ENCODE measurements around the gene LAMA2. TPM values are rescaled to one million over a fixed set of nuclear protein-coding genes. Genes with fewer than 3 reads are reported as not detected.
"Not testable (repeated sequence)": the region's sequence is repeated elsewhere in the genome, so short reads cannot be mapped to it uniquely, and the experiment has no call there.

The LAMA2 gene
- total RNA-seq, 1 donor from 2014 or later, result 5.3 TPM

GRCh38 chr6:129006724-129007514 lies 124.0 kb downstream of the LAMA2 start:
- no peak for ATAC-seq
- no peak for DNase-seq (ENCODE audit: low spot score)

GRCh38 chr6:129007701-129008373 lies 124.9 kb downstream of the LAMA2 start:
- no peak for DNase-seq (ENCODE audit: low spot score)
- ATAC-seq, result no peak

GRCh38 chr6:129008591-129008990 lies 125.7 kb downstream of the LAMA2 start:
- ATAC-seq (no peak), DNase-seq (ENCODE audit: low spot score) (no peak)

- DNase-seq (ENCODE audit: low spot score), result no peak
- no peak for ATAC-seq
These were observed 126.9 kb downstream of the LAMA2 start for GRCh38 chr6:129009851-129010250.

GRCh38 chr6:129014302-129014701 lies 131.4 kb downstream of the LAMA2 start:
- ATAC-seq, result no peak
- DNase-seq (ENCODE audit: low spot score), result no peak

GRCh38 chr6:129015721-129016120 lies 132.8 kb downstream of the LAMA2 start:
- ATAC-seq, result no peak
- no peak for DNase-seq (ENCODE audit: low spot score)

- no peak for ATAC-seq
These were observed 133.9 kb downstream of the LAMA2 start for GRCh38 chr6:129016844-129017243.

GRCh38 chr6:129022011-129022553 lies 139.1 kb downstream of the LAMA2 start:
- DNase-seq (ENCODE audit: low spot score) (no peak), ATAC-seq (no peak)

More at GRCh38 chr6:129016844-129017243, 133.9 kb downstream of the LAMA2 start:
- no peak for DNase-seq (ENCODE audit: low spot score)

- DNase-seq (ENCODE audit: low spot score) (no peak), ATAC-seq (no peak)
These were observed 143.7 kb downstream of the LAMA2 start for GRCh38 chr6:129026601-129027000.

GRCh38 chr6:129029778-129030177 lies 146.8 kb downstream of the LAMA2 start:
- ATAC-seq, result no peak
- DNase-seq (ENCODE audit: low spot score), result no peak

- no peak for ATAC-seq
These were observed 147.3 kb downstream of the LAMA2 start for GRCh38 chr6:129030215-129030614.

GRCh38 chr6:129031051-129031599 lies 148.2 kb downstream of the LAMA2 start:
- no peak for ATAC-seq
- DNase-seq (ENCODE audit: low spot score), result no peak

More at GRCh38 chr6:129030215-129030614, 147.3 kb downstream of the LAMA2 start:
- no peak for DNase-seq (ENCODE audit: low spot score)

GRCh38 chr6:129032602-129033001 lies 149.7 kb downstream of the LAMA2 start:
- no peak for ATAC-seq
- DNase-seq (ENCODE audit: low spot score), result no peak

GRCh38 chr6:129033180-129033579 lies 150.2 kb downstream of the LAMA2 start:
- DNase-seq (ENCODE audit: low spot score) (no peak), ATAC-seq (no peak)

GRCh38 chr6:129033581-129033980 lies 150.6 kb downstream of the LAMA2 start:
- DNase-seq (ENCODE audit: low spot score), result no peak
- no peak for ATAC-seq

GRCh38 chr6:129041563-129041962 lies 158.6 kb downstream of the LAMA2 start:
- DNase-seq (ENCODE audit: low spot score) (no peak), ATAC-seq (no peak)

GRCh38 chr6:129046526-129046925 lies 163.6 kb downstream of the LAMA2 start:
- no peak for DNase-seq (ENCODE audit: low spot score)
- no peak for ATAC-seq

- DNase-seq (ENCODE audit: low spot score) (no peak), ATAC-seq (no peak)
These were observed 164.9 kb downstream of the LAMA2 start for GRCh38 chr6:129047834-129048233.

GRCh38 chr6:129050086-129050485 lies 167.1 kb downstream of the LAMA2 start:
- ATAC-seq (no peak), DNase-seq (ENCODE audit: low spot score) (no peak)

- DNase-seq (ENCODE audit: low spot score); ATAC-seq: not testable (repeated sequence)
These were observed 170.2 kb downstream of the LAMA2 start for GRCh38 chr6:129053143-129053542.

- ATAC-seq (no peak), DNase-seq (ENCODE audit: low spot score) (no peak)
These were observed 172.9 kb downstream of the LAMA2 start for GRCh38 chr6:129055796-129056195.

GRCh38 chr6:129059650-129060049 lies 176.7 kb downstream of the LAMA2 start:
- ATAC-seq (no peak), DNase-seq (ENCODE audit: low spot score) (no peak)
